ENCODE results near the gene MAN2B2.

- no peak for TF ChIP-seq CTCF (IDR thresholded peaks at IDR 0.05)
- no peak for TF ChIP-seq POLR2AphosphoS5 (IDR thresholded peaks at IDR 0.05)
- TF ChIP-seq POLR2A (IDR thresholded peaks at IDR 0.05), result no peak
Measured at GRCh38 chr4:6643141-6643847, 68.3 kb downstream of the MAN2B2 start.

Data from transverse colon (tissue), 4 donors.